Uterus (tissue), 4 donors: ENCODE results near the gene SAMD7. TPM values are rescaled to one million over a fixed set of nuclear protein-coding genes. Genes with fewer than 3 reads are reported as not detected.

Source experiments
- DNase-seq, 2 donors: peaks; one replicate each; pipeline ENCODE4 v3.0.0-alpha.2; 2019 to 2020
- H3K27ac ChIP-seq, 2 donors: fragments of 200-600 bp; sonication (generic); 1 replicate in 1 of 2; 2 replicates in 1 of 2; pipeline ENCODE4 v1.5.1; 2016 to 2018
- H3K27me3 ChIP-seq, 2 donors: fragments of 200-600 bp; sonication (generic); one replicate each; pipeline ENCODE4 v1.5.1; 2018 to 2019; ENCODE audit warnings: control low read depth in 1 of 2
- H3K36me3 ChIP-seq, 2 donors: fragments of 200-600 bp; sonication (generic); one replicate each; pipeline ENCODE4 v1.5.1; 2019; ENCODE audit warnings: control low read depth in 1 of 2
- H3K4me1 ChIP-seq, 2 donors: fragments of 200-600 bp; sonication (generic); one replicate each; pipeline ENCODE4 v1.5.1; 2018 to 2019; ENCODE audit warnings: control low read depth in 1 of 2
- H3K4me3 ChIP-seq, 2 donors: fragments of 200-600 bp; sonication (generic); 1 replicate in 1 of 2; 2 replicates in 1 of 2; pipeline ENCODE4 v1.5.1; 2018 to 2019; ENCODE audit warnings: mild to moderate bottlenecking in 1 of 2
- H3K9me3 ChIP-seq, 2 donors: fragments of 200-600 bp; sonication (generic); one replicate each; pipeline ENCODE4 v1.5.1; 2019; ENCODE audit warnings: control low read depth in 1 of 2
- CTCF ChIP-seq, 4 experiments: fragments of 200-600 bp in 2 of 4; fragments of 450-650 bp in 2 of 4; sonication (generic) in 2 of 4; IDR thresholded peaks; one replicate each; pipeline ENCODE4 v1.5.1; 2016 to 2019; ENCODE audit warnings: antibody characterized with exemption in 4 of 4, mild to moderate bottlenecking in 2 of 4, moderate library complexity in 1 of 4
- POLR2A ChIP-seq, 2 donors: fragments of 450-650 bp; IDR thresholded peaks; one replicate each; pipeline ENCODE4 v1.6.1; 2016; ENCODE audit warnings: antibody characterized with exemption in 2 of 2, mild to moderate bottlenecking in 1 of 2, moderate library complexity in 1 of 2
- intact Hi-C: fragments of 100-400 bp; cut with DNase I; formaldehyde crosslinking; loops from one replicate; pipeline ENCODE4 v1.15.1; 2023; ENCODE audit warnings: low total_unique reads
- total RNA-seq, 4 donors: library from RNA; depleted of rRNA in 3 of 4; stranded (reverse); fragments of >200 nt in 3 of 4; gene quantifications; one replicate each; pipeline versions ENCODE4 v1.1.0 to v1.2.4, GENCODE V29; 2014 to 2023
- donor health status: DM: yes; HTN: yes; CAD: no.

The SAMD7 gene
- total RNA-seq, 4 donors from 2014 or later: not detected

- Histone ChIP-seq H3K36me3 (no peaks in the 10 kb centered on the region), H3K27me3 (no peaks in the 10 kb centered on the region), H3K27ac (no peak overlapping the region), H3K4me1 (no peaks in the 10 kb centered on the region), H3K4me3 (no peak overlapping the region), H3K9me3 (no peaks in the 10 kb centered on the region)
- DNase-seq: no peak
- intact Hi-C loops: no loop called here
- no peak for TF ChIP-seq POLR2A (IDR thresholded peaks at IDR 0.05)
These were observed 28.4 kb downstream of the SAMD7 start for GRCh38 chr3:169939751-169940150.

DNA sequence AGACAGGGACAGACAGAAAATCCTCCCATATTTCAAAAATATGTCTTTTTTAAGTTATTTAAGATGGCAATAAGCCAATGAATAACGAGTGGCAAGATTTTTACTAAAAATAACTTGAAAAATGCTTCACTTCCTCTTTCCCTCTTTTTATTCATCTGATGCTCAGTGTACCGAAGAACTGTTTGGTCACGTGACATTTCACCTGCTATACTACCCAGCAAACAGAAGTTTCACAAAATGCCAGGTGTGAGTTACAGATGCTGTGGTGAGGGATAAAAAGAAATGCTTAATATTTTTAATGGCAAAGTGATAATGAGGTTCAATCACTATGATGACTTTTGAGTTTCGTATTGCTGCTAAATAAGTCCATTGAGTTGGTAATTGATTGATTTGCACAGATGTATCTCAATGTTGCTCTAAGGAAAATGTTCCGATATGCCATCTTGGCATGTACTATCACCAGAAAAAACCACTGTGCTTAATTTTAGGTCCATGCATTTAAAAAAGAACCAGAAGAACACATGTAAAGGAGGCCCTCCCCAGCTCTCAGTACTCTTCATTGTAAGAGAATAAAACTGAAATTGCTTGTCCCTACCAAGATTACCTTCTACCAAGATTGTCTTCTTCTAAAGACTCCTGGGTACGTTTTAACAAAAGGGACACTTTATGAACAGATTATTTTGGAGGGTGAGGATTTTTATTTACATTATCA, 29.3 kb downstream of the SAMD7 start:
- no peak for TF ChIP-seq POLR2A (IDR thresholded peaks at IDR 0.05)
- TF ChIP-seq CTCF (IDR thresholded peaks at IDR 0.05): no peak
- Histone ChIP-seq H3K4me1 (no peaks in the 10 kb centered on the region), H3K9me3 (no peaks in the 10 kb centered on the region), H3K4me3 (no peak overlapping the region), H3K36me3 (no peaks in the 10 kb centered on the region), H3K27me3 (no peaks in the 10 kb centered on the region), H3K27ac (no peak overlapping the region)
- no peak for DNase-seq
- intact Hi-C loops: no loop called here

DNA sequence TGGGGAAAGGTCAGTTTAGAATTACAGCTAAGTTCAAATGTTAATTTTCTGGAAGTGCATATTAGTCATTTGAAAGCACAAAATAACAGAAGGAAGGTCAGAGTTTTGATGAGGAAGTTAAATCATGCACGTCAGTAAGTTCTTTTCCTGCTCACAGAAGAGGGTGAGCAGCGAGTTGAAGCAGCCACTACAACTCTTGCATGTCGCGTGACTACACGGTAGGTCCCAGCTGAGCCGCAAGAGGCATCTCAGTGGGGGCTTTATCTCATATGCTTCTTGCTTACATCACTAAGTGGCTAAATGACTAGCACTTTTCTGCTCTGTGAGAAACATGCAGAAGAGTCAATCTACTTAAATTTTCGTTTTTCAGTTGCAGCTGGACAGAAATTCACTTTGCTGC, 33.9 kb downstream of the SAMD7 start:
- Histone ChIP-seq H3K36me3 (no peaks in the 10 kb centered on the region), H3K27me3 (no peaks in the 10 kb centered on the region), H3K4me1 (no peaks in the 10 kb centered on the region), H3K27ac (no peak overlapping the region), H3K4me3 (no peak overlapping the region), H3K9me3 (no peaks in the 10 kb centered on the region)
- no peak for DNase-seq
- TF ChIP-seq POLR2A (IDR thresholded peaks at IDR 0.05) (no peak), CTCF (IDR thresholded peaks at IDR 0.05) (no peak)
- intact Hi-C loops: no loop called here

GRCh38 chr3:169946336-169946735, 35.0 kb downstream of the SAMD7 start:
- Histone ChIP-seq H3K9me3 (no peaks in the 10 kb centered on the region), H3K36me3 (no peaks in the 10 kb centered on the region), H3K27me3 (no peaks in the 10 kb centered on the region), H3K27ac (no peak overlapping the region), H3K4me1 (no peaks in the 10 kb centered on the region), H3K4me3 (no peak overlapping the region)
- TF ChIP-seq POLR2A (IDR thresholded peaks at IDR 0.05) (no peak), CTCF (IDR thresholded peaks at IDR 0.05) (no peak)
- DNase-seq: no peak
- intact Hi-C loops: no loop called here

DNA sequence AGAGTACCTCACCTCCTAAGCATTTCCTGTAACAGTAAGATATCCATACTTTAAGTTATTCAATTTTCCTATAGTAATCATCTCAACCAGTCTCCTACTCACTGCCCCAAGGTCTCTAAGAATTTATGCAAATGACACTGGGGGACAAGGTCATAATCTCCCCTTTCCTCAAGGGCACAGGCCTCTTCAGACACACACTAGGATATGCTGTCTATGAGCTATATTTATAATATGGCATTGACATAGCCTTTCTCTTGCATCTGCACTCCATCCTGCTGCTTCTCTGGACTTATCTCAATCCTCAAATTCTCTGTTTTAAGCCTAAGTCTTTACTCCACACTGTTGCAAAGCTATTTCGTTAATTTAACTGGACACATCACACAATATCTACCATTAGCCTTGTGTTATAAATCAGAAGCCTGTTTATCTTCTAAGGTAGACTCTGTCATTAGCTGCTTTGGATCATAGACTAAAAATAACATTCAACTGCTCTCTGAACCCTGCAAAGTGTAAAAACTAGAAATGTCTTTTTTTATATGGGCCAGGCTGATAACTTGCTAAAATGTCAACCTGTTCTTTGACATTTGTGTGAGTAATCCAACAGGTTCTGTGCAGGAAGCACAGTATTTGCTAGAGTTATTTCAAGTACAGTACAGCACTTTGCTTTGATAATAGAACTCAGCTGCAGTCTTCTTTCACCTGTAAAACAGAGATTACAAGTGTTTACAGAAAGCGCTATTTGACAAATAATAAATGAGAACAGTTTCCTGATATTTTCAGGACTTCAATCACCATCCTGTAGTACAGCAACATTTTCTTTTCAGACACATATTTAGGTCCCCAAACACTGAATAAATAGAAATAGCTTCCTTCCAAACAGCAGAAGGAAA, 37.4 kb downstream of the SAMD7 start:
- H3K27ac ChIP-seq: no peak overlapping the region
- TF ChIP-seq POLR2A (IDR thresholded peaks at IDR 0.05) (no peak), CTCF (IDR thresholded peaks at IDR 0.05) (no peak)
- H3K36me3 ChIP-seq: no peaks in the 10 kb centered on the region
- DNase-seq: no peak
- H3K27me3 ChIP-seq: no peaks in the 10 kb centered on the region
- no peaks in the 10 kb centered on the region for H3K4me1 ChIP-seq
- no peaks in the 10 kb centered on the region for H3K9me3 ChIP-seq
- H3K4me3 ChIP-seq: no peak overlapping the region
- intact Hi-C loops: no loop called here
